ENCODE results near the gene TAF4. TPM values are rescaled to one million over a fixed set of nuclear protein-coding genes. Genes with fewer than 3 reads are reported as not detected.
"Not testable (repeated sequence)": the region's sequence is repeated elsewhere in the genome, so short reads cannot be mapped to it uniquely, and the experiment has no call there.

Gene TAF4
- 1.3 and 2.6 TPM in 2 replicates for total RNA-seq

GRCh38 chr20:62065674-62066338 lies at the start of gene TAF4:
Gene TAF4, minus strand, starts transcription at chr20:62065881. Its CDS starts 71 bp downstream, at chr20:62065810.
- DNase-seq (ENCODE audit: low read depth in 2 of 2): peak; percentile 73 to 86

- no peak for DNase-seq (ENCODE audit: low read depth in 2 of 2)
Measured at GRCh38 chr20:62114894-62115293, 49.2 kb upstream of the TAF4 start.

GRCh38 chr20:62112368-62112767 lies 46.7 kb upstream of the TAF4 start:
- DNase-seq (ENCODE audit: low read depth in 2 of 2): no peak

- DNase-seq (ENCODE audit: low read depth in 2 of 2): no peak
Measured at GRCh38 chr20:62111148-62111547, 45.5 kb upstream of the TAF4 start.

GRCh38 chr20:62105592-62105991 lies 39.9 kb upstream of the TAF4 start:
- DNase-seq (ENCODE audit: low read depth in 2 of 2): no peak

GRCh38 chr20:62104791-62105345 lies 39.2 kb upstream of the TAF4 start:
- DNase-seq (ENCODE audit: low read depth in 2 of 2): no peak

GRCh38 chr20:62104234-62104789 lies 38.6 kb upstream of the TAF4 start:
- no peak for DNase-seq (ENCODE audit: low read depth in 2 of 2)

GRCh38 chr20:62103508-62104233 lies 38.0 kb upstream of the TAF4 start:
- DNase-seq (ENCODE audit: low read depth in 2 of 2): no peak

- DNase-seq (ENCODE audit: low read depth in 2 of 2): no peak
Measured at GRCh38 chr20:62101078-62101477, 35.4 kb upstream of the TAF4 start.

- no peak for DNase-seq (ENCODE audit: low read depth in 2 of 2)
Measured at GRCh38 chr20:62097881-62098407, 32.3 kb upstream of the TAF4 start.

- no peak for DNase-seq (ENCODE audit: low read depth in 2 of 2)
Measured at GRCh38 chr20:62096421-62097380, 31.0 kb upstream of the TAF4 start.

GRCh38 chr20:62089393-62089792 lies 23.7 kb upstream of the TAF4 start:
- DNase-seq (ENCODE audit: low read depth in 2 of 2): no peak

- DNase-seq (ENCODE audit: low read depth in 2 of 2): peak; percentile 42 to 89
Measured at GRCh38 chr20:62088258-62089127, 22.8 kb upstream of the TAF4 start.

- no peak for DNase-seq (ENCODE audit: low read depth in 2 of 2)
Measured at GRCh38 chr20:62087632-62088031, 22.0 kb upstream of the TAF4 start.

GRCh38 chr20:62087227-62087626 lies 21.5 kb upstream of the TAF4 start:
- no peak for DNase-seq (ENCODE audit: low read depth in 2 of 2)

- no peak for DNase-seq (ENCODE audit: low read depth in 2 of 2)
Measured at GRCh38 chr20:62085206-62085605, 19.5 kb upstream of the TAF4 start.

GRCh38 chr20:62084224-62084623 lies 18.5 kb upstream of the TAF4 start:
- not testable (repeated sequence) for DNase-seq (ENCODE audit: low read depth in 2 of 2)

GRCh38 chr20:62083312-62083711 lies 17.6 kb upstream of the TAF4 start:
- DNase-seq (ENCODE audit: low read depth in 2 of 2): no peak

GRCh38 chr20:62080249-62080990 lies 14.7 kb upstream of the TAF4 start:
- DNase-seq (ENCODE audit: low read depth in 2 of 2): no peak

Data from lung microvascular endothelial cell (primary cell).